Measurements from ENCODE around the gene VIPR2.
"Not testable (repeated sequence)": the region's sequence is repeated elsewhere in the genome, so short reads cannot be mapped to it uniquely, and the experiment has no call there.

Gene VIPR2

DNA sequence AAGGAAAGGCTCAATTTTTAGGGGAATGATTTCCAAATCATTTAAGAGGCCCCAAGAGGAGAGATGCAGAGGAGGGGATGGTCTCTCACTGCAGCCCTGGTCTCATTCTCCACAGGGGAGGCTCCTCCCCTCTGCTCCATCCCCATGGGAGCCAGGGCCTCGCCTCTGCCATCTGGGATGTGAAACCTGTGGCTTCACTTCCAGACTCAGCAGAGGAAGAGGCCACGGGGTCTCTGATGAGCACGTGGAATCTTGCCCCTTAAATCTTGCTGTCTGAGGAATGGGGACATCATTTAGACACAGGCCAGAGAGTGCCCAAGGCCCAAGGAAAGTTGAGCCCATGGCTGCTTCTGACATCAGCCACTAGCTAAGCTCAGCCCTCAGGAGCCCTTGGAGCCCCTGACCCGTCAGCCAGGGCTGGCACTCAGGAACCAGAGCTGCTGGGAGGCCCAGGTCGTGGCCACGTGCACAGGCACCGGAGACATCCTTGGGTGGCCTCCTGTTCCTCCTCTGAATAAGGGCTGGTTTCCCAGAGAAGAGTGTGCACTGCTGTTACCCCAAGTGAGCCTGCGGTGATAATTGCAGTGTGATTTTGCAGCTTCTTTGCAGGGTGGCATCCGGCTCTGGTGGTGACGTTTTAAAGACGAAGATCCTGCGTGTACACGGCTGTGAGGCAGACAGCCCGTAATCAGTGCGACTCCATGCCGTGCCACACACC is 50.5 kb downstream of the VIPR2 start:
- no peak for DNase-seq (ENCODE audit: low read depth in 3 of 3)

DNA sequence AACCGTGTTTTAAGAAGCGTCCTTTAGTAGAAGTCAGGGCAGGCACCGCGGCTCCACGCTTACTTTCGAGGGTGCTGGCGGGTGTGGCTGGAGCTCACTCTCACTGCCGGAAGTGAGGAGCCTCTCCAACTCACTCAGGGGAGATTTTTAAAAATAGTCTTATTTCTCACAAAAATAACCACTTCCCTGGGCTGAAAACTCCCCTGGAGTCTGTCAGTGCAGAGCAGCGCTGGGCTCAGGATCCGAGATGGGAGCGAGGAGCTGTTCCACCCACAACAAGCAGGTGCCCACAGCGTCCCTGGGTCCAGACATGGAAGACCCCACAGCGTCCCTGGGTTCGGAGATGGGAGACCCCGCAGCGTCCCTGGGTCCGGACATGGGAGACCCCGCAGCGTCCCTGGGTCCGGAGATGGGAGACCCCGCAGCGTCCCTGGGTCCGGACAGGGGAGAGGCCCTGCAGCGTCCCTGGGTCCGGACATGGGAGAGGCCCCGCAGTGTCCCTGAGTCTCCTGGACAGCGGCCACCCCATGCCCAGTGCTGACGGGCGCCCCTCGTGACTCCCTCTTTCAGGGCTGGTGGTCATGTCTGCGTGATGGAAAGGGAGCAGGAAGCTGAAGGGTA is 51.2 kb downstream of the VIPR2 start:
- no peak for DNase-seq (ENCODE audit: low read depth in 3 of 3)

DNA sequence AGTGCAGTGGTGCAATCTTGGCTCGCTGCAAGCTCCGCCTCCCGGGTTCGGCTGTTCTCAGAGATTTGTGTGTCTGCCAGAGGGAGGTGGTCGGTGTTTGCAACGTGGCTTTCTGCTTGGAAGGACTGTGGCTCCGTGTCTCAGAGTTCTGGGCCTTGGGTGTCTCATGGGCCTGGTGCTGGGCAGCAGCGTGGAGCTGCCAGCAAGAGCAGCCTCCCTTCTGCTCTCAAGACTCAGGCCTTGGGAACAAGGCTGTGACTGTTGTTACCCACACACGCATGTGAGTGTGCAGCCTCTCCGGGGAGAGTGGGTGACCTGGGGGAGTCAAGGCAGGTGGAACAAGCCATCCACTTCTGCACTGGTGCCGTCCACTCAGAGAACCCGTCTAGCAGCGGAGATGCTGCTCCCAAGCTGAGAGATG is 52.0 kb downstream of the VIPR2 start:
- DNase-seq (ENCODE audit: low read depth in 3 of 3), result no peak

DNA sequence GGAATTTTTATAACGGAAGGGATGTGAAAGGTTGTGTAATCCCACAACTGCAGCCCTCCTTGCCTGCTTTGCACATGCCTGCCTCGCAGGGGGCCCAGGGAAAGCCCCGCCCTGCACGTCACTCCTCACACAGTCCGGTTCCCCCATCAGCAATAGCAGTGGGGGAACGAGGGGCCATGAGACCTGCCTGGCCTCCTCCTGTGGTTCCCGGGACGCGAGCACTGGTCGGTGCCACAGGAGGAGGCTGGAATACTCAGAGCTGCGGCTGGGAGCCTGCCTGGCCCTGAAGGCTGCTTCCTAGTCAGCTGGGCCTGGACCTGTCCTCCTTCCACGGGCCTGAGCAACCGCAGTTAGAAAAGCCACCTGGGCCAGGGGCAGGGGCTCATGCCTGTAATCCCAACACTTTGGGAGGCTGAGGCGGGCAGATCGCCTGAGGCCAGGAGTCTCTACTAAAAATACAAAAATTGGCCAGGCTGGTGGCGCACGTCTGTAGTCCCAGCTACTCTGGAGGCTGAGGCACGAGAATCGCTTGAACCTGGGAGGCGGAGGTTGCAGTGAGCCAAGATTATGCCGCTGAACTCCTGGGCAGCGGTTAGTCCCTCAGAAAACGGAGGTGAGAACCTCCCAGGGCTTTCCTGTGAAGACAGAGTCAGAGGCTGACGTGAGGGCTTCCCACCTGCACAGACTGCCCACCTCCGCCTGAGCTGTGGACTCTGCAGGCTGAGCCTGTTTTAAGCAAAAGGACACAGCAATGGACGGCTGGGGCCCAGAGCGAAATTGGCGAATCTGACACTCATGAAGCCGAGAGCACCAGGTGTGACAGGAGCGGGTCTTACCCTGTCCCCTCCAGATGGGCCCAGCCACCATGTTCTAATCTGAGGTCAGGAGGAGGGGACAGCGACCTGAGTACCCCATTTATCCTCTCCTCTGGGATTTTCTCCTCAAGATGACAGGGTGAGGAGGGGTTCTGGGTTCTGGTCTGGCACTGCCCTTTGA is 52.9 kb downstream of the VIPR2 start:
- no peak for DNase-seq (ENCODE audit: low read depth in 3 of 3)

DNA sequence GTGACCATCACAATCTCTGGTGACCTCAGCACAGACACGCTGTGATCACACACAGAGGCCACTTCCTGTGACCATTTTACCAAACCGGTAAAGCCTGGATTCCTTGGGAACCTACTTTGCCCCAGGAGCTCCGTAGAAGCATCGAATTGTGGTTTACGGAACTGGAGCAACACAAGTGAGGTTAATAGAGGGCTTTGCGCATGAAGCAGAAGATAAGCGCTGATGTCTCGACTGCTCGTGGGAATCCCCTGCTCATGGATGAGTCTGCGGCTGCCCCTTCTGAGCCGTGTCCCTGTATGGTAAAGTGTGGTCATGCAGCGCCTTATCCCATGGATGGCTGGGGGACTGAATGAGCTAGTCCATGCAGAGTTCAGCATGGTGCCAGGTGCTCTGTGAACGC is 53.6 kb downstream of the VIPR2 start:
- DNase-seq (ENCODE audit: low read depth in 3 of 3), result no peak

DNA sequence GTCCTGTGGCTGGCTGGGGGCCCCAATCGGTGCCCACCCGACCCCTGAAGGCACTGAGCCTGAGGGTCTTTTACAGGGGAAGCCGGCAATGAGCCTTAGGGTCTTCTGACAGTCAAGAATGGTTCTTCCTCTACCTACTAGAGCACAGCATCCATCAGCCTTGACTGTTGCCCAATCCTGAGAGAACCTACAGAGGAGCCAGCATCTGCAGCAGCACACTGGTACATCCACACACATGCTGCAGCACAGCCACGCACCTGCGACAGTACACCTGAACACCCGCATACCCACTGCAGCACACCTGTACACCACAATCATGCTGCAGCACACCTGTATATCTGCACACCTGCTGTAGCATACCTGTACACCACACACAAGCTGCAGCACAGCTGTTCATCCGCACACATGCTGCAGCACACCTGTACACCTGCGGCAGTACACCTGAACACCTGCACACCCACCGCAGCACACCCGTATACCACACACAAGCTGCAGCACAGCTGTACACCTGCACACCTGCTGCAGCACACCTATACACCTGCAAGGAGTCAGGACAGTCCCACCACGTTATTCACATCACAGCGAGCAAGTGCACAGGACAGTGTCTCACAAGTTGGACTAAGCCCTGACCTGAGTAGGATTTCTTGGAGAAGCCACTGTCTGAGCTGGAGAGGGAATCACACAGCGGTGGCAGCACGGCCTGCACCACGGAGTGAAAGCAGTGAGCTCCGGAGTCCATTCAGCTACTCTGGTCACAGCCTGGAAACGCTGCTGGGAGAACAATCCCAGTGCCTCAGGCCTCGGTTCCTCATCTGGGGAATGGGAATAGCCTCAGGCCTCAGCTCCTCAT is 56.4 kb downstream of the VIPR2 start:
- DNase-seq (ENCODE audit: low read depth in 3 of 3), result no peak

DNA sequence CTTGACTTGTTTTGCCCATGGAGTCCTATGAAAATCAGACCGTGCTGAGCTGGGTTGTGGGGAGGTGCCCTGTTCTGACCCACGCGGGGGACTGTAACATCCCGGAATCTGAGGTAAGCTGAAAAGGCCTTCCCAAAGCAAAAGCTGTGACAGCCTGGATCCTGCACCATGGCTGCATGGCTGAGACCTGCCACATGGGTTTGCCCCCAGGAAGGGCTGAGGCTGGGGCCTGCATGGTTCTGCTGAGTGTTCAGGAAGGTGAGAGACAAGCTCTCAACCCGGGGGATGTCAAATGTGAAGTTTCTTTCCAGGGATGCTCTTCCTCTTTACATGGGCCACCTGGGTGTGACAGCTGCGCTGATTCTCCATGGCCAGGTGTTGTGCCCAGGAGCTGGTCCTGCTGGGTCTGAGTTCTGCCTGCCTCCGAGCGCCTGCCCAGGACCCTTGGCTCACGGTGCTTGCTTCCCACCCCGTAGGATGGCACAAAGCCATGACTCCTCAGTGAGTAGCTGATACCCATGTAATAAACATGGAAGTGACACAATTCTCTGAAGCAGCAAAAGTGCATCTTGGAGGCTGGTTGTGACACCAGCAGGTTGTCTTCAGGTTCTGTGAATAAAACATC is 58.3 kb downstream of the VIPR2 start:
- no peak for DNase-seq (ENCODE audit: low read depth in 3 of 3)

DNA sequence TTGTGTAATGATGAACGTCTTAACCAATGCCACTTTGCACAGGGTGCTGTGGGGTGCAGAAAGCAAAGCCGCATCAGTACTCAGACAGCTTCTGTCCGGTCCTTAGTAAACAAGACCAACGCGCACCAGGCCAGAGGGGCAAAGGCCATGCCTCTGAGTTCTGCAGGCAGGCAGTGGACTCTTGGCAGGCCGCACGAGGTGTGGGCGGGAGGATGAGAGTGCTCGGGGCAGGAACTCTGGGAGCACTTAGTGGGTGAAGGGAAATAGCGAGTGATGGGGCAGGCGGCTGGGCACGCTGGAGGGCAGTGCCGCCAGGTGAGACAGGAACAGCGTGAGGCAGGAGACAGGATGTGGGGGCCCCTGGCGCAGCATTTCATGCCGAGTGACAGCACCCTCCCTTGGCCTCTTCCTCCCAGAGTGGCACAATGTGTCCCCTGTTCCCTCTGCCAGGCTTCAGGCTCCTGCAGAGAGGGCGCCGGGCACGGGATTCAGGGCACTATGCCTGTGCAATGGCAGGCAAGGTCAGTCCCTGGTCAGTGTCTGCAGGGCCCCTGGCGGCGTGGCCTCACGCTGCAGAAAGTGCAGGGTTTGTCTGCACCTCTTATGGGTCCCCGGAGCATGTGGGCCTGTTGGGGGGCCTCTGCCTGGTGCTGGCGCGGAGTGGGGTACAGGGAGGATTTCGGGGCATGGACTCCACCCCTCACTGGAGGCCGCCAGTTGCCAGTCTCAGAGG is 60.4 kb downstream of the VIPR2 start:
- no peak for DNase-seq (ENCODE audit: low read depth in 3 of 3)

DNA sequence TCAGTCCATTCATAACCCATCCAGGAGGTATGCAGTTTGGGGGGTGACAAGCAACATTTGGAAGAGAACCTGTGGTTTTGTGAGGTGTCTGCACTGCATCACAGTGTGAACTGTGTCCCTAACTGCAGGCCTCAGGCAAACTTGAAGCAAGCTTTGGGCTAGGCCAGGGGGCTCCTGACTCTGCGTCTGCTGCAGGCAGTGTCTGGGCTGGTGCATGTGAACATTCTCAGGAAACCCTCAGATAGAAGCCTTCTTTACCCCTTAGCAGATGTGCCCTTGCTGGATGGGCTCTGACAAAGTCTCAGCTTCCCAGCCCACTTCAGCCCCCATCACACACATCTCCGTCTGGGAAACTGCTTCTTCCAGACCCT is 61.0 kb downstream of the VIPR2 start:
- no peak for DNase-seq (ENCODE audit: low read depth in 3 of 3)

DNA sequence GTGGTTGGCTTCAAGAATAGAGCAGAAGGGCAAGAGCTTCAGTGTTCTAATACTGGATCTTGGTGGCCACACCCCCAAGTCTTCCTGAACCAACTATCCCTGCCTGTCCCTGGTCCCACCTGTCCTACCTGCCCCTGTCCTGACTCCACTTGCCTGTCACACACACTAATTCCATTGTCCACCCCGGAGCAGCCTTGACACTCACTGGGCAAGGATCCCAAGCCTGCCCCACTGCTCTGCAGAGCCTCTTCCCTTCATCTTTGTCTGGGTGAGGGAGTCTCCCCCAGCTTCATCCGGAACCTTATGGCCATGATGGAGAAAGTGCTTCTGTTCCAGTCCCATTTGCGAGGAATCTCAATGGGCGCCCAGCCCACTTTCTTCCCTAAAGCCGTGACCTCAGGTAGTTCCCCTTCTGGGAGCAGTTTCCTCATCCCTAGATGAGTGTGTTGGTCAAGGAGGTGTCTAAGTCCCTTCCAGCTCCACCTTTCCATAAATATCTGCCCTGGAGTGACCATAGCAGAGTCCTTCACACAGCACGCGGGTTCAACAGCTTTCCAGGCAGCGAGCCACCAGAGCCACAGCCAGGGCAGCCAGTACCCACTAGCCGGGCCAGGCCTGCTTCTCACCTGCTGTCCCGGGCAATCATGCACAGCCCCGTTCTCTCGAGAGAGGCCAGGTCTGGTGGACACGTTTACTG is 61.5 kb downstream of the VIPR2 start:
- no peak for DNase-seq (ENCODE audit: low read depth in 3 of 3)

DNA sequence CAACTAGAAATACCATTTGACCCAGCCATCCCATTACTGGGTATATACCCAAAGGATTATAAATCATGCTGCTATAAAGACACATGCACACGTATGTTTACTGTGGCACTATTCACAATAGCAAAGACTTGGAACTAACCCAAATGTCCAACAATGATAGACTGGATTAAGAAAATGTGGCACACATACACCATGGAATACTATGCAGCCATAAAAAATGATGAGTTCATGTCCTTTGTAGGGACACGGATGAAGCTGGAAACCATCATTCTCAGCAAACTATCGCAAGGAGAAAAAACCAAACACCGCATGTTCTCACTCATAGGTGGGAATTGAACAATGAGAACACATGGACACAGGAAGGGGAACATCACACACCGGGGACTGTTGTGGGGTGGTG is 62.6 kb downstream of the VIPR2 start:
- DNase-seq (ENCODE audit: low read depth in 3 of 3), result not testable (repeated sequence)

DNA sequence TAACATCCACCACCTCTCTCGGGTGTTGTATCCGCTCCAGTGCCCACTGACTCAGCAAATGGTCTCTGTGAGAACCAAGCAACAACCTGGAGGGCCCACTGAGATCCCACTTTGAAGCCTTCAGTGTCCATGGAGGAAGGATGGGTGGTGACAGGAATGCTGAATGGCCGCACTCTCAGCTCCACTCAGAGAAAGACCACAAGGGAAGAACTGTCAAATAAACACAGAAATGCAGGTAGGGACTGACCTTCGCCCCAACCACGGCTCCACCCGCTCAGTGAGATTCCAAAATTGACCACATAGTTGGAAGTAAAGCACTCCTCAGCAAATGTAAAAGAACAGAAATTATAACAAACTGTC is 65.8 kb downstream of the VIPR2 start:
- DNase-seq (ENCODE audit: low read depth in 3 of 3), result no peak

DNA sequence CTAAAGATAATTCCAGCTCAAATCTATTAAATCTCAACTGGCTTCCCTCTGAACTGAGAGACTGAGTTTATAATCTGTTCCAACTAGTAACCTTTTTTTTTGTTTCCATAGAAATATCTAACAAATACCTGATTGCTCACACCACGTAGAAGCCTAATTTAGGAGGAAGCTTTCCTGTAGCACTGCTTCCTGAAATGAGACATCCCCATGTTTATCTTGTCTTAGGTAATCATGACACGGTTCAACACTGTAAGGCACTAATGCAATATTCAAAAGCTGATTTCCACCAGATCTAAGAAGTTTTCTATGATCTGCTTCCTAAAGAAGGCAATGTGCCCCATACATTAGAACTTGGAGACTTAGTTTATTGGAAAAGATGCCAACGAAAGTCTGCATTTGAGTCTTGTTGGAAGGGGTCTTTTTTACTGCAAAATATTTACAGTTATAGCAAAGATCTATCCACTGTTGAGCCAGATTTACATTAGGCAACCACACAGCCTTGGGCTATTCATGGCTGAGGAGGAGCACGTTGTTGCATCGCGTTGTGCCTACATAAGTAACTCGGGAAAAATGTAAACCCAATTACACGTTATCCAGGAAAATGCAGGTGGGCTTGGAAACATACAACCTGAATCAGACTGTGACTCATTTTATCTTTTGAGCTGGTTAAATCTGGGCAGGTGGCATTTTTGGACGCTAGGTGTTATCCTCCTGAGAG is 66.3 kb downstream of the VIPR2 start:
- DNase-seq (ENCODE audit: low read depth in 3 of 3), result no peak

DNA sequence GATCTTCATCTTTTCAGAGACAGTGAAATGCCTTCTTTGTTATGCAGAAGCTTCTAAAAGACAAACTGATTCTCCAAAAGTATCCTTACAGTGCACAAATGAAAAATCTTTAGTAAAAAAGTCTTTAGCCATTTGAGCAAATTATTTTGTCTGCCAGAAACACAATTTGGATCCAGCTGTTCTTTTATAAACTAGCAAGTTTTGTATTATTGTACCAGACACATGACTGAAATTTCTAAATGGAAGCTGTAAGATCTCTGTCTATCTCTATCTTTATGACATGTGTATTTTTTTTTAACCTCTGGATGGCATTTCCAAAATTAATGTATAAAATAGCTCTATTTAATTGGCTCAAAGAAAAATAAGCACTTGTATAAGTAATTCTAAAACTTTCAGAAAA is 68.3 kb downstream of the VIPR2 start:
- DNase-seq (ENCODE audit: low read depth in 3 of 3), result no peak

DNA sequence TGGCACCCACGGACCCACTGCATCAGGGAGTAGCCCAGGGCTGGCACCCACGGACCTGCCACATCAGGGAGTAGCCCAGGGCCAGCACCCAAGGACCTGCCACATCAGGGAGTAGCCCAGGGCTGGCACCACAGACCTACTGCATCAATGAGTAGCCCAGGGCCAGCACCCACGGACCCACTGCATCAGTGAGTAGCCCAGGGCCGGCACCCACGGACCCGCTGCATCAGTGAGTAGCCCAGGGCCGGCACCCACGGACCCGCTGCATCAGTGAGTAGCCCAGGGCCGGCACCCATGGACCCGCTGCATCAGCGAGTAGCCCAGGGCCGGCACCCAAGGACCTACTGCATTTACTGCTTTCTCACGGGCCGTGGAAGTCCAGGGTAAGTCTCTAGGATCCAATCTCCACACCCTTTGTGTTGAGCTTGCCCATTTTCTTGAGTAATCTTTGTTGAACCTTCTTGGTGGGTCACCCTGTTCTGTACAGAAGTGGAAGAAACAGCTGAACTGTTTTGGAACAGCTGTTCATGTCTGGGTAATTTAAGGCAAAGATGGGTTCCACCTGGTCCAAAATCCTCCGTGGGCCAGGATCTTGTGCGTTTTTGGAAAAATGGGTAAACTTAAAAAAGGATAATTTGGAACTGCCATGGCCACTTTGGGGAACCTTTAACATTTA is 69.0 kb downstream of the VIPR2 start:
- no peak for DNase-seq (ENCODE audit: low read depth in 3 of 3)

DNA sequence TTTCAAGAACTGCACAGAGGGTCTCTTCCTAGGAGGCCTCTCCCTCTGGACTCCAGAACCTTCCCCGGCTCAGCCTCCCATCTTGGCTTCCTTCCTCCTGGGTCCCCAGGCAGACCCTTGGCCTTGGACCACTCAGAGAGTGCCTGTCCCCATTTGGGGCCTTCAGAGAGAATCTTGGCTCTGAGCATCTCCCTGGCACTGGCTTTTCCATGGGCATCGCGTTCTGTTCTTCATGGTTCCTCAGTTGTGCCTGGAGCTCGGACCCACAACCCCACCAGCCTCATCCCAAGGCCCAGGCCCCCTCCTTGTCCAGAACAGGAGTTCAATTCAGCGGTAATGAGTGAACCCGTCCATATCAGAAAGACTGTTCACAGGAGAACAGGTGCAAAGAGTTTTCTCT is 73.4 kb downstream of the VIPR2 start:
- no peak for DNase-seq (ENCODE audit: low read depth in 3 of 3)

DNA sequence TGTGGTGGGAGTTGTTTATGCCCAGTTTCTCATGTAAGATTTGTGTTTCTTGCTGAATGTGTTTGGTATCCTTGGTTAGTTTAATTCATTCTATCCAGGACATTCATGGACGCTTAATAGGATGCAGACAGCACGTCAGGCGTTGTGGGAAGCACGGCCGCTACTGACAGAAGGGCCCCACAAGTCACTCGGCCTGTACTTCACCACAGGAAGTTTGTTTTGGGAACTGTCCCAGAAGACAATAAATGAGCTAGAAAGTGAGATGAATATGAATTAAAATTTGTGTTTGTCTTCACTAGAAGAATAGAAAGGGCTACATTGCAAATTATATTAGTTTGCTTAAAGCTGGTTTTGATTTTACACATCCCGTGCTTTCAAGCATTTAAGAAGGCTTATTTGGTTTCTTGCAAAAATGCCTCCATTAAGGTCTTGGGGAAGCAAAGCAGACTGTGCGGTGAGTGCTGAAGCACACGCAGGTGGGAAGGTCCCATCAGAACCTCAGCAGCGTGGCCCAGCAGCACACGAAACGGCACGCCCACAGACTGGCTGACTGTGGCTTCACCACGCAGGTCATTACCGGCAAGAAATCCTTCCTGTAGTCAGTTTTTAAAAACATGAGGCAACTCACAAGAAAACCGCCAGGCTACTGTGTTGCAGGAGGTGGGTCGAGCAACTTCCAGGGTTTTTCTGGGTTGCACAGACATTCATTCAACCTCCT is 74.1 kb downstream of the VIPR2 start:
- DNase-seq (ENCODE audit: low read depth in 3 of 3), result peak in 1 of 3 experiments; percentile 19

DNA sequence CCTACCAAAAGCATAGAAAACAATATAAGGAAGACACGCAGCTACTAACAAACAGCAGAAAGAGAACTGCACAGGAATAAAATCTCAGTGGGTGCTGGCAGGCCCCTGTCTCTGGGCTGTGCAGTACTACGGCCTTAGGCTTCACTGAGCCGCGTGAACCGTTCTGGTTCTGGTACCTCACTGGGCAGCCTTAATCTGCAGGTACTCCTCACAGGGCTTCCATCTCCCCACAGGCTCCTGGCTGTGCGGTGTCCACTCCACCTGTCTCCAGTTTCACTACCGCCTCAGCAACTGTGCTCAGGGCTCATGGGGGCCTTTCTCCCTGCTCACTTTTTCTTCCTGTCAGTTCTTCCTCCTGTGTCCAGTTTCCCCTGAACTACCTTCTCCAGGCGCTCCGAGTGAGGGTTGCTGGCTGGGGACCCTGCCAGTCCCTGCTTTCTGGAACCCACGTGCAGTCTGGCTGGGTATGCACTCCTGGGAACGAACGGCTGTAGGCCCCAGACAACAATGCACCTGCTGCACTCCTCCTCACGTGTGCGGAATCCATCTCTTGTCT is 75.7 kb downstream of the VIPR2 start:
- DNase-seq (ENCODE audit: low read depth in 3 of 3), result no peak

Data from stimulated activated CD4-positive, alpha-beta T cell treated with anti-CD3 and anti-CD28 coated beads, TNF-alpha, amount 100 ng/mL, for 24 hours (primary cell).